Stimulated activated effector memory CD8-positive, alpha-beta T cell treated with anti-CD3 and anti-CD28 coated beads, Interleukin-12 subunit alpha, Interleukin-12 subunit beta, amount 100 ng/mL, for 72 hours (primary cell): ENCODE results near the gene CAPZA1.

Source experiments
- ATAC-seq: fragments of 150-1000 bp; cut with Tn5 transposase; 2 replicates; pipeline ENCODE4 v1.10.0; 2021
- DNase-seq, 2 donors: peaks; one replicate each; pipeline ENCODE4 v3.0.0; 2021 to 2022; ENCODE audit warnings: low spot score in 2 of 2
- H3K27ac Mint-ChIP-seq: one replicate; pipeline ENCODE4 v1.8.0; 2022; ENCODE audit warnings: mild to moderate bottlenecking, mixed read lengths
- H3K36me3 Mint-ChIP-seq: one replicate; pipeline ENCODE4 v1.8.0; 2022; ENCODE audit warnings: mild to moderate bottlenecking, mixed read lengths
- H3K4me1 Mint-ChIP-seq: one replicate; pipeline ENCODE4 v1.8.0; 2022; ENCODE audit warnings: mixed read lengths
- H3K4me3 Mint-ChIP-seq: one replicate; pipeline ENCODE4 v1.8.0; 2022; ENCODE audit warnings: mild to moderate bottlenecking, mixed read lengths
- H3K9me3 Mint-ChIP-seq: one replicate; pipeline ENCODE4 v1.8.0; 2022; ENCODE audit warnings: mixed read lengths

CAPZA1 gene

DNA sequence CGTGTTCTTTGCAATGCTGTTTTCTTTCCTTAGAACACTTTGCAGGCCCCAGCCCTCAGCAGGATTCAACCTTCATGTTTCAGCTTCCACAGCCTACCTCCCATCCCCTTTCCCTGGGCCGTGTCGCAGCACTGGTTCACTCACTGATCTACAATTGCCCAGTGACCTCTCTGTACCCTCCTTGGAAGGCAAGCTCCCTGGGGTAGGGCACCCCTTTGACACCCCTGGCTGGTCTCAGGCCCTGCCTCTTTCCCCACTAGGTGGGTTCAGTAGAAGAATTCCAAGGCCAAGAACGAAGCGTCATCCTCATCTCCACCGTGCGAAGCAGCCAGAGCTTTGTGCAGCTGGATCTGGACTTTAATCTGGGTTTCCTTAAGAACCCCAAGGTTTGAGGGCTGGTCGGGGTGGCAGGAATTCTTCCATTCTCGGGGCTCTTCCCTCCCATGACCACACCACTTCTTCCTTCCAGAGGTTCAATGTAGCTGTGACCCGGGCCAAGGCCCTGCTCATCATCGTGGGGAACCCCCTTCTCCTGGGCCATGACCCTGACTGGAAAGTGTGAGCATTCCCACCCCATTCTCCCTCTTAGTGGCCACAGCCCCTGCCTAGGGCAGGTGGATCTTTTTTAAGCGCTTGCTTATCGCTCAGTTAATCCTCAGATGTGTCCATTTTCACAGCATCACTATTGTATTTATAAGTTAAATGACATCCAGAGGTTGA, 80.0 kb downstream of the CAPZA1 start:
- ATAC-seq (no peak), DNase-seq (no peak)
- H3K9me3 Mint-ChIP-seq: no peaks in the 10 kb centered on the region
- H3K4me1 Mint-ChIP-seq: peaks cover 58% of the 10 kb centered on the region
- H3K4me3 Mint-ChIP-seq: peak overlapping the region; percentile 36
- peak overlapping the region; percentile 89 for H3K27ac Mint-ChIP-seq
- H3K36me3 Mint-ChIP-seq: peaks cover 72% of the 10 kb centered on the region

DNA sequence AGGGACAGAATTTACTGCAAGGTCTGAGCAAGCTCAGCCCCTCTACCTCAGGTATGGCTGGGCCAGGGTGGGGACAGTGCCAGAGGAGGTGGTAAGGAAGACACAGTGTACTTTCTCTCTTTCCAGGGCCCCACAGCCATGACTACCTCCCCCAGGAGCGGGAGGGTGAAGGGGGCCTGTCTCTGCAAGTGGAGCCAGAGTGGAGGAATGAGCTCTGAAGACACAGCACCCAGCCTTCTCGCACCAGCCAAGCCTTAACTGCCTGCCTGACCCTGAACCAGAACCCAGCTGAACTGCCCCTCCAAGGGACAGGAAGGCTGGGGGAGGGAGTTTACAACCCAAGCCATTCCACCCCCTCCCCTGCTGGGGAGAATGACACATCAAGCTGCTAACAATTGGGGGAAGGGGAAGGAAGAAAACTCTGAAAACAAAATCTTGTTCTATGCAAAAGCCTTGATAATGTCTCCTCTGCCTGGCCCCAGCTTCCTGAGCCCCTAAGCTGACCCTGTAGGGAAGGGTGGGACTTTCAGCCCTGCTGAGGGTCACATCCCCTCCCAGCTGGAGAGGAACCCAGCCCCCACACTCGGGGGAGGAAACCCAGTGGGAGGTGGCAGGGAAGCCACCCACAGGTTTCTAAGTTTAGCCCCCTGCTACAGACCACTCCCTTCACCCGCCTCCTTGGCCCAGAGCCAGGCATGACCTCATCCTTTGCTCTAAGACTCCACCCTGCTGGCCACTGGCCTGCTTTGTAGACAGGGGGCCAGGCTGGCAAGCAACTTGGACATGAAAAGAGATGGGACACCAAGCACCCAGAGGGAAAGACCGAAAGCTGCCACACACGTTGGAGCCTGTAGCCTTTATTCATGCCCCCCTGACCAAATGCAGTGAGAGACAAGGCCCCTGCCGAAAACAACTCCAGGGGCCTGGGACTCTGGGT, 80.9 kb downstream of the CAPZA1 start:
- ATAC-seq: peak; percentile 57
- Mint-ChIP-seq H3K4me1 (peaks cover 68% of the 10 kb centered on the region), H3K27ac (peak overlapping the region; percentile 89), H3K36me3 (peaks cover 73% of the 10 kb centered on the region), H3K4me3 (peak overlapping the region; percentile 36), H3K9me3 (no peaks in the 10 kb centered on the region)
- DNase-seq: peak; percentile 70 to 82

DNA sequence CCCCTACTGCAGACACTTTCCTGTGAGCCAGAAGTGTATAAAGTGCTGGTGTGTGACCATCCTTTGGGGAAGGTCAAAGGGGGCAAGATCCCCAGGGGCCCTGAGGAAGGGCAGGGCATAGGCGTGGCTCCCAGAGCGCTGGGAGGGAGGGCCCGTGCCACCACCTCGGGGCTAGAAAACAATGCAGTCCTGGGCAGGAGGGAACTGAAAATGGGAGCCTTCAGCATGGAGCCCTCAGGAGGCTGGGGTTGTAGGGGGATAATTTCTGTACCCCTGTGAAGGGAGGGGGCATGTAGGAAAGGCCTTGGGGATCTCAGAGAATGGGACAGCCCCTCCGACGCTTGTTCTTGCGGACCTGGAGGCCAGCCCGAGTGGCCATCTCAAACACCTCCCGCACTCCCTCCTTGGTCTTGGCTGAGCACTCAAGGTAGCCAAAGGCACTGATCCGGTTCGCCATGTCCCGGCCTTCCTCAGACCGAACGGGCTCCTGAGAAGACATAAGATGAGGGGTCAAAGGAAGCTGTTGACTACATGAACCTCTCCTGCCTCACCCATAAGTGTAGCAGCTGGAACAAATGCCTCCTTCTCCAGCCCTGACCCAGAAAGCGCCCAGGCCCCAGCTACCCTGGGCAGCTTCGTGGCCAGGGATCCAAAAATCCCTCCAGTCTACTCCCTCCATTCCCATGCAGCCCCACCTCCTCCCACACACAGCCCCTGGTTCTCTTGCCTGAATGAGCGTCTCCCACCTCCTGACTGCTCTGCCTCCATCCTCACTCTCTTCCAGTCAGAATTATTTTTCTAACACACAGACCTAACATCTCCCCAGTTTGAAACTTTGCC, 81.8 kb downstream of the CAPZA1 start:
- H3K4me1 Mint-ChIP-seq: peaks cover 77% of the 10 kb centered on the region
- H3K4me3 Mint-ChIP-seq: peak overlapping the region; percentile 36
- no peak for ATAC-seq

DNA sequence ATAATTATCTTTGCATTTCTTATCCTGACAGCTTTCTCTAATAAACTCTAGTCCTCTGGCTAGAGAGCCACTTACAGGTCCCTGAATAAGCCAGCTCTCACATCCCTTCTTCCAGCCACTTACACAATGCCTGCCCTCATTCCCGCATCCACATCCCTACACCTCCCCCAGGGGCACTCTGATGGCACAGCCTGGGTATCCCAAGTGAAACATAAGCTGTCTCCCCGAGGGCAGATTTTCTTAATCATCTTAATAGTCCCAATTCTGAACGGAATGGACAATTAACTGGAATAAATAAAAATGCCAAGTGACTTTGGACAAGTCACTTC, 82.4 kb downstream of the CAPZA1 start:
- Mint-ChIP-seq H3K4me1 (peaks cover 79% of the 10 kb centered on the region), H3K9me3 (no peaks in the 10 kb centered on the region), H3K36me3 (peaks cover 64% of the 10 kb centered on the region), H3K27ac (peak overlapping the region; percentile 89), H3K4me3 (peak overlapping the region; percentile 36)
- ATAC-seq (no peak), DNase-seq (no peak)

More for the DNA sequence above, 81.8 kb downstream of the CAPZA1 start:
- Mint-ChIP-seq H3K36me3 (peaks cover 69% of the 10 kb centered on the region), H3K9me3 (no peaks in the 10 kb centered on the region), H3K27ac (peak overlapping the region; percentile 89)
- no peak for DNase-seq

DNA sequence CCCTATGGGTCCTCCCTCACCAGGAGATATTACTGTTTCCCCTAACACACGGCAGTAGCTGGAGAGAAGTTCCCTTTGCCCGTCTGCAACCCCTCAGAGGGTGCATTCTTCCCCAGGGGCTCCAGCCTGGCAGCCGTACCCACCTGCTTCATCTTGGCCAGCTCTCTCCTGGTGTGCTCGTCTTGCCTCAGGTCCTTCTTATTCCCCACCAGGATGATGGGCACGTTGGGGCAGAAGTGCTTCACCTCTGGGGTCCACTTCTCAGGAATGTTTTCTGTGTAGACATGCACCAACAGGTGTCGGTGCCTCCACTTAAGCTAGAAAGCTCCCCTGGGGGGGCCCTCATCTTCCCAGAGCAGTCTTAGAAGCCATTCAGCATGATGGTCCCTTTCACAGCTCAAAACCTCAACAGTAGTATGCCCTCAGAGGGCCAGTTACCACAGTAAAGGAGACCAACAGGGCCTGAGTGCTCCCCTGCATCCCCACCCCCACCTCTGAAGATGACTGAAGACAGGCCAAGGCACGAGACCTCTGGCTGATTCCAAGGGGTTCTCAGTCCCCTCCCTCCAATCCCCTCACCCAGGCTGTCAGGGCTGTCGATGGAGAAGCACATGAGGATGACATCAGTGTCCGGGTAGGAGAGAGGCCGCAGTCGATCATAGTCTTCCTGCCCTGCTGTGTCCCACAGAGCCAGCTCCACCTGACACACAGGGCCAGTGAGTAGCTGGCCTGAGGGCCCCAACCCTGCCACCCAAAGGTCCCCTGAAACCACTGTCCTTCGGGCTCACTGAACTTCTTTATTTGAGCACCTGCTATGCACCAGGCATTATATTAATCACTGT, 83.0 kb downstream of the CAPZA1 start:
- peak overlapping the region; percentile 36 for H3K4me3 Mint-ChIP-seq
- peaks cover 59% of the 10 kb centered on the region for H3K36me3 Mint-ChIP-seq
- peak overlapping the region; percentile 89 for H3K27ac Mint-ChIP-seq
- DNase-seq (no peak), ATAC-seq (no peak)
- no peaks in the 10 kb centered on the region for H3K9me3 Mint-ChIP-seq
- H3K4me1 Mint-ChIP-seq: peaks cover 82% of the 10 kb centered on the region

DNA sequence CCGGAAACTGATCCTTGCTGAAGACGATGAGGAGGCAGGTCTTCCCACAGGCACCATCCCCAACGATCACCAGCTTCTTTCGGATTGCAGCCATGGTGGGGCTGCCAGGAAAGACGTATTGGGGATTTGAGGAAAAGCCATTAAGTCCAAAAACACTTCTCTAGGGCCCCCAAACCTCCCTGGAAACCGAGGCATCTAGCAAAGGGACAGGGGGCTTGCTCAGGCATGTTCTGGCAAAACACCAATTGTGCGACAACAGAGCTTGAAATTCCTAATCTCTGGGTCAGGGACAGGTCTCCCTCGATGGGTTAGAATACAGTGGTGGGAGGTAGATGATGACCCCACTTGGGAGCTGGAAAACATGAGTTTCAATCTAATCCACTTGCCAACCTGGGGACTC, 84.1 kb downstream of the CAPZA1 start:
- DNase-seq (no peak), ATAC-seq (no peak)
- no peaks in the 10 kb centered on the region for H3K9me3 Mint-ChIP-seq
- peaks cover 52% of the 10 kb centered on the region for H3K36me3 Mint-ChIP-seq
- peaks cover 82% of the 10 kb centered on the region for H3K4me1 Mint-ChIP-seq
- no peak overlapping the region for H3K27ac Mint-ChIP-seq
- peak overlapping the region; percentile 71 for H3K4me3 Mint-ChIP-seq

DNA sequence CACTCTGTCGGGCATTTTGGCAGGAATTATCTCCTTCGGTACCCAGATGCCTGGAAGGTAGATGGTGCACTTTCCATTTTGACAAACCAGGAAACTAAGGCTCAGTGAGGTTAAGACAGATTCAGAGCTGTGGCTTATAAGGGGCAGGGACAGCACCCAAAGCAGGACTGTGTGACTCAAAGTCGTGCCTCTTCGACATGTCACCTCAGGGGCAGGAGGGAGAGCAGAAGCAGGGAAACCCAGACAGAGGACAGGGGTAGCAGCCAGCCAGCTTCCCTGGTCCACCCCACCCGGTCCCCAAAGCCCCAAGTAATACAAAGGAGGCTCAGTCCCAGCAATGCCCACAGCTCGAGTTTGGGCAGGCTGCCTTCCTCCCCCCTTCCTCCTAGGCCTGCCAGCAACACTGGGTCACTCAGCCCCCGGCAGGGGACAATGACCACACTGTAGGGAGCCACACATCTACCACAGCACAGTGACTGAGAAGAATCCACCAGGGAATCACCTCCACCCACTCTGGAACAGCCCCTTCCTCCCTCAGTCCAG, 84.8 kb downstream of the CAPZA1 start:
- Mint-ChIP-seq H3K36me3 (peaks cover 47% of the 10 kb centered on the region), H3K4me1 (peaks cover 78% of the 10 kb centered on the region), H3K27ac (peak overlapping the region; percentile 84), H3K9me3 (no peaks in the 10 kb centered on the region), H3K4me3 (peak overlapping the region; percentile 71)
- DNase-seq (no peak), ATAC-seq (peak; percentile 74)

DNA sequence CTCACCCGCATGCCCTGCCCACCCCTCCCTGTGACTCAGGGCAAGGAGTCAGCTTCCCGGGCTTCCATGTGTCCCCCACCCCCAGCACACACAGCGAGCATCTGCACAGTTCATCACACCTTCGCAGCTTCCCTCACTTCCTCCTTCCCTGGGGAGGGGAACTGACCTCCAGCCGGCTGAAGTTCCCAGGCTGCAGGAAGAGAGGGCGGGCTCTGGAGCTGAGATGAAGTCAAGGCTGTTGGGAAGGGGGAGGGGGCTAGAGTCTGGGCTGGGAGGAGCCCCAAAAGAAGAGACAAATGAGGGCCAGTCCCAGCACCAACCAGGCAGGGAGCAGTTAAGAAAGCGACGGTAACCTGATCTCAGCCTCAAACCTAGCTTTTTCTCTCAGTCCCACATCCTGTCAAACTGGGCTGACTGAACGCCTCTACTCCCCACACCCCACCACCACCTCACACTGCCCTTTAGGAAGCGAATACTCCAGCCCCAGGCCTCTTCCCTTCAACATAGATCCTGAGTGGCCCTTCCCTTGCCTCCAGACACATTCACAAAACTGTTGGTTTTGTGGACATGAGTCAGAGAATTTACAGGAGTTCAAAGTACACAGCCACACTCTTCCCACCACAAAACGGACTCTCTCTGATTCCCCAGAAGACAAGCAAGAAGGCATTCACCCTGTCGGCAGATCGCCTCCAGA, 85.4 kb downstream of the CAPZA1 start:
- Mint-ChIP-seq H3K4me1 (peaks cover 78% of the 10 kb centered on the region), H3K27ac (peak overlapping the region; percentile 84), H3K36me3 (peaks cover 41% of the 10 kb centered on the region), H3K4me3 (peak overlapping the region; percentile 71), H3K9me3 (no peaks in the 10 kb centered on the region)
- DNase-seq (peak in 1 of 2 donors; percentile 74), ATAC-seq (peak; percentile 76)

DNA sequence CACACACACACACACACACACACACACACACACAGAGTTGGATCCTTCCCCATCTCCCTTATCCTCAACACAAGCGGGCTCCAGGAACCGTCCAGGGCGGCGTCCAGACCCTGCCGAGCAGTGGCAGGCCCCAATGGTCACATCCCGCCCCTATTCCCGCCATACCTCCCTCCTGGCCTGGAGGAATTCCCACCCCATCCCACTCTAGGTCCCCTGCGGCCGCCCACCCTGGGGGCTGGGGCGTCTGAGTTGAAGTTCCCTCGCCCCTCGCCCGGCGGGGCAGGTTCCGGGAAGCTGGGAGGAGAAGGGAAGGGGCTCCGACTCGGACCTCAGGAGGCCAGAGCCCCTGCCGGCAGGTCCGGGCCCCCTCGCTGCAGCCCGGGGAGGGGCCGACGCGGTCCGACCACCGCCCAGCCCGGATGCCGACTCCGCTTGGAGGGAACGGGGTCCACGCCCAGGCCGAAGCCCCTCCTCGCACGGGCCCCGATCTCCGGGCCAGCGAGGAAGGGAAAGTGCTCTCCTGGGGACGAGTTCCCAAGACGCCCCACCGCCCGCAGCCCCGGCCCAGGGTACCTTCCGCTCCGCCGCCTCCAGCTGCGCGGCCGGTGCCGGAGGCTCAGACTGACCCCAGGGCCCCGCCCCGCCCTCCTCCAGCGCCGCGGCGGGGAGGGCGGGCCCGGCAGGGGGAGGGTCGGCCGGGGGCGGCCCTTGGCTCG, 87.0 kb downstream of the CAPZA1 start, which contains the start of gene RHOC:
Gene RHOC (minus strand): TSS at position 623 of the 716 bp plus-strand sequence. CDS start 3,328 bp downstream, outside the sequence.
- peak within 1 kb of the TSS; percentile 71 for H3K4me3 Mint-ChIP-seq
- no peak within 1 kb of the TSS for H3K27ac Mint-ChIP-seq
- peaks cover 63% of the 10 kb centered on the region for H3K4me1 Mint-ChIP-seq
- DNase-seq (no peak), ATAC-seq (peak; percentile 75)
- H3K36me3 Mint-ChIP-seq: peaks cover 30% of the 10 kb centered on the region
- no peaks in the 10 kb centered on the region for H3K9me3 Mint-ChIP-seq

DNA sequence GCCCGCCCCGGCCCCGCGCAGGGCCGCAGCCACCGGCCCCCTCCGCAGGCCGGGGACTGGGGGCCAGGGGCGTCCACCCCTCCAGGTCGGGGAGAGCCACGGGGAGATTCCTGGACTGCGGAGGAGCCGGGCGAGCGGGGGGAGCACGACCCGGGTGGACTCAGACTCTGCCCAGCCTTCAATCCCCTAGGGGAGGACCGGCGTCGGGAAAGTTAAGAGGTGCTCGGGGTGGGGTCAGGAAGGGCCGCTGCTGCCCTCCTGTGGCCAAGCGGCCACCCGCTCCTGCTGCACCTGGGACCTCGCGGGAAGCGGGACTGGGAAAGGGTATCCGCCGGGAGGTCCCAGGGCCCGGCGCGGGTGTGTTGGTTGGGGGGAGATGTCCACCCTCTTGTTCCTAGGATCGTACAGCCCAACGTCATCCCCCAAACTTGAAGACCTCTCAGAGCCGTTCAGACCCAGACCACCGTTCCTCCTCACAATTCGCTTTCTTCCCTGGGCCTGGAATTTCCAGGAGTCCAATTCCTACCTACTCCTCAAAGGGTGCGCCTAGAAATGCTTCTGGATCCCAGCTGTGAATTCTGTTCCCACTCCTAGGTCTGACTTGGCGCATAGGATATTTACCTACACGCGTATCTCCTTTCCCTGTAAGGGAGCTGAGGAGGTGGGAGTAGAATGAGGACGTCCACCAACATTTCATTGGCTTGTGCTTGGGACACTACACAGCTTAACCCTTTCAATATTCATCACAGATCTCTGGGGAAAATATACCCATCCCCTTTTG, 87.8 kb downstream of the CAPZA1 start:
- Mint-ChIP-seq H3K4me1 (peaks cover 55% of the 10 kb centered on the region), H3K9me3 (no peaks in the 10 kb centered on the region), H3K4me3 (peak overlapping the region; percentile 71), H3K36me3 (peaks cover 23% of the 10 kb centered on the region), H3K27ac (no peak overlapping the region)
- ATAC-seq (peak; percentile 71), DNase-seq (peak; percentile 70 to 85)

DNA sequence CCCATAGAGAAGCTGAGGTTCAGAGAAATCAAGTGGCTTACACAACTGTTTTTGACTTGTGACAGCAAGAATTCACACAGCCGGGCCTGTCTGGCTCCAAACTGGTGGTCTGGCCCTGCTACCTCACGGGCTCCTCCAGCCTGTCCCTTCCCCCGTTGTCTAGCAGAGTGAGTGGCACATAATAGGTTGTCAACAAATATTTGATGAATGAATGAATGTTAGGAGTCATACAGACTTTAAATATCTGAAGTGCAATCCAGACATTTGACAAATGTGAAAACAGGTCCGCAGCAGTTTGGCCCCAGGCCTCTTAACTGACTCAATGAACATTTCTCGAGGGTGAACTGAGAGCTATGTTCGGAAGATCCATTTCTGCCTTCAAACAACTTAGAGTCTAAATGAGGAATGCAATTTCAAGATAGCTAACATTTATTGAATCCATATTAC, 88.4 kb downstream of the CAPZA1 start:
- ATAC-seq (no peak), DNase-seq (no peak)
- H3K9me3 Mint-ChIP-seq: no peaks in the 10 kb centered on the region
- H3K27ac Mint-ChIP-seq: no peak overlapping the region
- H3K4me3 Mint-ChIP-seq: peak overlapping the region; percentile 71
- peaks cover 52% of the 10 kb centered on the region for H3K4me1 Mint-ChIP-seq
- H3K36me3 Mint-ChIP-seq: peaks cover 16% of the 10 kb centered on the region

DNA sequence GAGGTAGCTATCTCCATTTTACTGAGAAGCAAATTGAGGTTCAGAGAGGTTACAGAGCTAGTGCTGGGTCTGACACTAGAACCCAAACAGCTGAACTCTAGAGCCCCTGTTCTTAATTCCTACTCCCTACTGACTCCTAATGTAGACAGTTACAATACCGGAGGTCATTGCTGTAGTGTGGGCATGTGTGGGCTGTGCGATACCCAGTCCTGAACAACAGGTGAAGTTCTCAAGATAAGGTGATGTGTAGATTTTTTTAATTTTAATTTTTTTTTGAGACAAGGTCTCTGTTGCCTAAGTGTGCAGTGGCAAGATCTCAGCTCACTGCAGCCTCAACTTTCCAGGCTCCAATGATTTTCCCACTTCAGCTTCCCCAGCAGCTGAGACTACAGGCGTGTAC, 88.9 kb downstream of the CAPZA1 start:
- H3K36me3 Mint-ChIP-seq: peaks cover 12% of the 10 kb centered on the region
- ATAC-seq (no peak), DNase-seq (no peak)
- peaks cover 47% of the 10 kb centered on the region for H3K4me1 Mint-ChIP-seq
- H3K9me3 Mint-ChIP-seq: no peaks in the 10 kb centered on the region
- H3K4me3 Mint-ChIP-seq: peak overlapping the region; percentile 71
- no peak overlapping the region for H3K27ac Mint-ChIP-seq
